GM19240 (cell line): Measurements from ENCODE around the gene ADCY1.
"Not testable (repeated sequence)": the region's sequence is repeated elsewhere in the genome, so short reads cannot be mapped to it uniquely, and the experiment has no call there.

ENCODE experiments used
- DNase-seq: peaks from one replicate; pipeline ENCODE4 v3.0.0; 2011; ENCODE audit warnings: low spot score; ENCODE audit not compliant: insufficient read length

The ADCY1 gene

DNA sequence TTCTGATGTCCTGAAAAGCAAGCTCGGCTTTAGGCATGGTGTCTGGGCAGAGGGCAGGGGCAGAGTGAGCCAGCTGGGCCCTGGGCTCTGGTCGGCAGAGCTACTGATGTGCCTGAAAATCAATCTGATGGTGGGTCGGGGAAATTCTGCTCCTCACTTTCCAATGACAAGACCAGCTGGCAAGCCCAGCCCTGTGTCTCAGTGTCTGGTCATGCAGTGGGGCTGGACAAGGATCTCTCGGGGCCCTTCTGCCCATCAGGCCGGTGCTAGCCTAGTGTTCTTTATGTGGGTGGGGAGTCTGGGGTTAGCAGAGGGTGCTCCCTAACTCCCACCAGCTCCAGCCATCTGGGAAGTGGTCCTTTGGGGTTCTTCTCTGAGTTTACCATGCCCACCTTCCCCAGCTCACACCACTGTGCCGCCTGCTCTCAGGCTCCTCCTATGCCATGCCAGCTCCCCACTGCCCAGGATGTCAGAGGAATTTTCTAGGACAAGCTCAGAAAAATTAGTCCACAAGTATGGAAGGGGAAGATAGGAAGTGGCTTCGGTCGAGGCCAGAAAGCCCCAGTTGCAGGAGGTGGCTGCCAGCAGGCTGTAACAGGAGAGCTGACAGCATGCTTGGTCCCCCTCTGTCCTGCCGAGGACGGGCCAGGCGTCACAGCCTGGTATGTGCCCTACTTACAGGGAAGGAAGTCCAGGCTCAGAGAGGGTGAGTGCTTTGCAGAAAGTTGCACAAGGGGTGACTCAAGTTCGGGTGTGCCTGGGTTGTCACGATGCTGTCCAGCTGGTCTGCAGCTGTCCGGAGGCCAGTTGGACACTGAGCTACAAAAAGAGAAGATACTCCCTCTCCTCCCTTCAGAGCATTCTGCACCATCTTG, 135.2 kb downstream of the ADCY1 start:
- no peak for DNase-seq

GRCh38 chr7:45710271-45711160, 136.3 kb downstream of the ADCY1 start:
- DNase-seq: no peak

- no peak for DNase-seq
Measured at GRCh38 chr7:45711161-45711490, 137.0 kb downstream of the ADCY1 start.

DNA sequence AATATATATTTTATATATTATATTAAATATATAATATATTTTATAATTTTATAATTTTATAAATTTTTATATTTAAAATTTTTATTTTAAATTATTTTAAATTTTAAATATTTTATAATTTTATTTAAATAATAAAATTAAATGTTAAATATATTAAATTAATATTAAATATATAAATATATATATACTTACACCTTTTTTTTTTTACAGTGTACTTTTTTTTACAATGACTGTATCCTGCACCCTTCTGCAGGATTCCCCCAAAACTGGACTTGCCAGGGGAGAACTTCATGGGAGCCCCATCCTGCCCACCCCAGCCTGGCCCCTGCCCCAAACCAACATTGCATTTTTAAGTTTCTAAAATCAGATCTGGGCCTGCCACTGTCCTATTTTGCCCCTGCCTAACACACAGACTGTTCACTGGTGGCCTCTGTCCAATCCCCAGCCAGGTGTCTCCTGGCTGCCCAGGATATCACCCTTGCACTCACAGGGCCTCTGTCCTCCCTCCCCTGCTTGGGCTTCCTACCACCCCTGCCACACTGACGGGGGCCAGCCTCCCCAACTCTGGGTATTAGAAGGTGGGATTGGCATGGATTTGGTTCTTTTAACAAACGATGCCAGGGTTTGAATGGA, 138.0 kb downstream of the ADCY1 start:
- DNase-seq: no peak

GRCh38 chr7:45712872-45713668, 138.9 kb downstream of the ADCY1 start:
- no peak for DNase-seq

- no peak for DNase-seq
Measured at GRCh38 chr7:45713669-45714520, 139.7 kb downstream of the ADCY1 start.

GRCh38 chr7:45714521-45714820, 140.3 kb downstream of the ADCY1 start:
- no peak for DNase-seq

DNA sequence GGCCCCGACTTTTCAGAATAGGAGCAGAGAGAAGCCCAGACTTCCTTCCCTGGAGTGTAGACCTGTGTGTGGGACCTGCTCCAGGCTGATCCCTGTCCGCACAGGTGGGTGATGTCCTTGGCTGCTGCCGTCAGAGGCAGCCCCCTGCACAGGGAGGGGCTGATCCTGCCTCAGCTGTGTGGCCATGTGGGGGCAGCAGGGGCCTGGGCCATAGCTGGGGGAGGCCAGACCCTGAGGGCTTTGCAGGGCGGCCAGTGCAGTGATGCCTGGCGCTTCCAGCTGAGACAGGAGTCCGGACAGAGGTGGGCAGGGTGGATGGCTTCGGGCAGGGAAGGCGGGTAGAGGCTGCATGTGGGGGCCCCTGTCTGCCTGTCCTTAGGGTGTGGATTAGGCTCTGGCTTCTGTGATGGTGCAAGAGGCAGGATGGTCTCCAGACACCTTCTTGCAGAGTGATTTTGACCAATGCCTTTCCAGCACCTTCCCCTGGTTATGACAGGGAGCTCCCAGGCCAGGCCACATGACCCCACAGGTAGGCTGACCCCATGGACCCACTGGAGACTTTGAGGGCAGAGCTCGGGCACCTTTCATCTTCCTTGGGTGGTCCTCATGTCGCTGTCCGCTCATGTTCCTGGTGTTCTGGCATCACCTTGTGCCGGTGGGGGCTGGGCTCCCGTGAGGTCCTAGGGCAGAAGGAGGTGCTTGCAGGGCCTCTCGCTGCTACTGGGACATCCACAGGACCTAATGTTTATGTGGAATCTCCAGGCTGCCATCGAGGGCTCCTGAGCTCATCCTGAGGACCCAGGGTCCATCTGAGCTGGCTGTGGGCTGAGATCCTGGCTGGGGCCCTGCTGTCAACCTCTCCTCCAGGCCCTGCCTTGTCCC, 141.5 kb downstream of the ADCY1 start:
- no peak for DNase-seq

GRCh38 chr7:45716380-45717203, 142.4 kb downstream of the ADCY1 start:
- no peak for DNase-seq

- DNase-seq: no peak
Measured at GRCh38 chr7:45717537-45718235, 143.5 kb downstream of the ADCY1 start.

GRCh38 chr7:45718464-45719330, 144.5 kb downstream of the ADCY1 start:
- no peak for DNase-seq

DNA sequence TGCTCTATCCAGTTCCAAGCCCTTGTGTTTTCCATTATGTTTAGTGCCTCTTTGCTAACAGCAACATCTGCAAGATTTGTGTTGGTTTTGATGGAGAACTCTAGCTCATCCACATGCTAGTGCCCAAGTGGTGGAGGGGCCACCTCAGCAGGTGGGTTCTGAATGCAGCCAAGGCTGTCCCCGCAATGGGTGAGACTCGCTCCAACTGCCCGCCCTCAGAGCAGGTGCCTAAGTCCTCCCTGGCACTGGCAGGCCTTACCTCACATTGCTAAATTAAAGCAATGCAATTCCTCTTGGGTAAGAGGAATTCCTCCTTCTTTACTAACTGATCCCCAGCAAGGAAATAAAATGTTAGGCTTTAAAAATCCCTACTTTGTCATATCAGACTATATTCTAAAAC, 146.8 kb downstream of the ADCY1 start:
- no peak for DNase-seq

GRCh38 chr7:45721686-45722598, 147.8 kb downstream of the ADCY1 start:
- no peak for DNase-seq

DNA sequence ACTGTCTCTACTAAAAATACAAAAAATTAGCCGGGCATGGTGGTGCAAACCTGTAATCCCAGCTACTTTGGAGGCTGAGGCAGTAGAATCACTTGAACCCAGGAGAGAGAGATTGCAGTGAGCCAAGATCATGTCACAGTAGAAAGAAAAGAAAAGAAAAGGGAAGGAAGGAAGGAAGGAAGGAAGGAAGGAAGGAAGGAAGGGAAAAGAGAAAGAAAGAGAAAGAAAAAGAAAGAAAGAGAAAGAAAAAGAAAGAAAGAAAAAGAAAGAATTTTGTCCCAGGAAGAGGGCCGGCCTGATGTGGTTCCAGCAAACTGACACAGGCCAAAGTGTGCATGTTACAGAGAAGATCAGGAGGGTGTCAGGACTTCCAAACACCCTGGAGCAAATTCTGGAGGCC, 151.1 kb downstream of the ADCY1 start:
- not testable (repeated sequence) for DNase-seq

GRCh38 chr7:45726883-45727282, 152.7 kb downstream of the ADCY1 start:
- DNase-seq: no peak
